Measurements from ENCODE around the gene TBRG4.

Gene TBRG4

GRCh38 chr7:45129906-45130305, 18.4 kb upstream of the TBRG4 start (continued):
- TF ChIP-seq ZBTB6 (tag by site-specific recombination; IDR thresholded peaks at IDR 0.05) (no peak), ZNF521 (tag by site-specific recombination; IDR thresholded peaks at IDR 0.05) (no peak), TRIM28 (IDR thresholded peaks at IDR 0.05; ENCODE audit: borderline replicate concordance, low read length) (no peak), ZNF654 (tag by site-specific recombination; IDR thresholded peaks at IDR 0.05; ENCODE audit: low read depth) (no peak), ZNF292 (tag by site-specific recombination; IDR thresholded peaks at IDR 0.05; ENCODE audit: borderline replicate concordance, low read depth) (no peak), ZNF391 (tag by site-specific recombination; IDR thresholded peaks at IDR 0.05; ENCODE audit: borderline replicate concordance, low read depth) (no peak), ZNF513 (tag by site-specific recombination; IDR thresholded peaks at IDR 0.05) (no peak), KLF10 (tag by site-specific recombination; IDR thresholded peaks at IDR 0.05) (no peak), ZNF335 (tag by site-specific recombination; conservative IDR thresholded peaks at IDR 0.05) (no peak), ZNF596 (tag by site-specific recombination; IDR thresholded peaks at IDR 0.05) (no peak), ZNF585B (tag by site-specific recombination; IDR thresholded peaks at IDR 0.05) (no peak), ZBTB7A (tag by site-specific recombination; IDR thresholded peaks at IDR 0.05; ENCODE audit: low read depth) (no peak), ZNF670 (tag by site-specific recombination; IDR thresholded peaks at IDR 0.05; ENCODE audit: low read depth) (no peak), ZSCAN18 (tag by site-specific recombination; IDR thresholded peaks at IDR 0.05) (no peak)

- H3K9me3 ChIP-seq (ENCODE audit: control insufficient read depth, insufficient read depth, low read depth, low read length) = no peaks in the 10 kb centered on the region
- ChIA-PET CTCF (no interaction called here), POLR2A (no interaction called here)
- TF ChIP-seq SCRT2 (tag by site-specific recombination; IDR thresholded peaks at IDR 0.05) = peak; percentile 76
- TF ChIP-seq PATZ1 (tag by site-specific recombination; IDR thresholded peaks at IDR 0.05) = no peak
- no peaks in the 10 kb centered on the region for H3K36me3 ChIP-seq (ENCODE audit: control insufficient read depth in 2 of 2, insufficient read depth in 1 of 2, low read length in 2 of 2)
- H3K4me1 ChIP-seq (ENCODE audit: control insufficient read depth, insufficient read depth, low read length) = no peaks in the 10 kb centered on the region
- H3K4me3 ChIP-seq (ENCODE audit: low read depth, low read length) = no peak overlapping the region
- H3K27ac ChIP-seq (ENCODE audit: extremely low read depth, low read depth, low read length) = no peak overlapping the region
These were observed 17.8 kb upstream of the TBRG4 start for GRCh38 chr7:45129181-45129800.

GRCh38 chr7:45126920-45127319, 15.4 kb upstream of the TBRG4 start:
- no peak overlapping the region for H3K27ac ChIP-seq (ENCODE audit: extremely low read depth, low read depth, low read length)
- H3K4me1 ChIP-seq (ENCODE audit: control insufficient read depth, insufficient read depth, low read length) = no peaks in the 10 kb centered on the region
- POLR2A ChIA-PET = no interaction called here
- H3K9me3 ChIP-seq (ENCODE audit: control insufficient read depth, insufficient read depth, low read depth, low read length) = no peaks in the 10 kb centered on the region
- TF ChIP-seq ZNF473 (tag by site-specific recombination; IDR thresholded peaks at IDR 0.05) (no peak), ZNF785 (tag by site-specific recombination; IDR thresholded peaks at IDR 0.05) (no peak)
- no peak overlapping the region for H3K4me3 ChIP-seq (ENCODE audit: low read depth, low read length)
- CTCF ChIA-PET = interaction anchor here (0.6 to 2.0 kb wide), 3 partner anchors 9 to 620 kb away, joined by 4 to 6 read pairs (median 5); no protein-coding TSS in a partner anchor
- H3K36me3 ChIP-seq (ENCODE audit: control insufficient read depth in 2 of 2, insufficient read depth in 1 of 2, low read length in 2 of 2) = no peaks in the 10 kb centered on the region

Data from HEK293 (cell line).